ENCODE data around the gene P3H2.
"Not testable (repeated sequence)": the region's sequence is repeated elsewhere in the genome, so short reads cannot be mapped to it uniquely, and the experiment has no call there.

Gene P3H2

DNA sequence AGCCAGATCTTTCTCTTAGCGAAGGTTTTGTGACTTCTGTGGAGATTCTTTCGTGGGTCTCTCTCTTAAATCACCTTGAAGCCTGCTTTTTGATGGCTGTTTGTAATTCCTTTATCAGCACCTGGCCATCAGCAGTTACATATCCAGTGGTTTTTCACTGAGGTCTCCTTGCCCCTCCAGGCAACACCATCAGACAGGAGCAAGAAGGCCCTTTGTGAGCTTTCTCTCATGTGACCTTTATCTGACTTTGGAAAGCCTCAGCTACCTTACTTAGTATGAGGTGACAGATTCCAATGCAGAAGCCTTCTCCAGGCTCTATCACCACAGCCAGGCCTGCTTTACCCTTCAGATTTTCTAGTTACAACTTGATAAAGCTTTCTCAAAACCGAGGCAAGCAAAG is 30.0 kb upstream of the P3H2 start:
- Histone ChIP-seq H3K27ac (ENCODE audit: low read length) (no peak overlapping the region), H3K4me3 (ENCODE audit: low read length) (peak overlapping the region; percentile 46), H3K4me1 (ENCODE audit: control insufficient read depth, low read depth, low read length) (peaks cover 29% of the 10 kb centered on the region), H3K36me3 (ENCODE audit: control insufficient read depth, low read depth, low read length) (peaks cover 45% of the 10 kb centered on the region), H3K9me3 (ENCODE audit: control insufficient read depth, low read depth, low read length) (no peaks in the 10 kb centered on the region), H3K27me3 (ENCODE audit: control insufficient read depth, insufficient read depth, low read length) (no peaks in the 10 kb centered on the region), H3K9ac (ENCODE audit: low read length) (peak overlapping the region; percentile 32)

DNA sequence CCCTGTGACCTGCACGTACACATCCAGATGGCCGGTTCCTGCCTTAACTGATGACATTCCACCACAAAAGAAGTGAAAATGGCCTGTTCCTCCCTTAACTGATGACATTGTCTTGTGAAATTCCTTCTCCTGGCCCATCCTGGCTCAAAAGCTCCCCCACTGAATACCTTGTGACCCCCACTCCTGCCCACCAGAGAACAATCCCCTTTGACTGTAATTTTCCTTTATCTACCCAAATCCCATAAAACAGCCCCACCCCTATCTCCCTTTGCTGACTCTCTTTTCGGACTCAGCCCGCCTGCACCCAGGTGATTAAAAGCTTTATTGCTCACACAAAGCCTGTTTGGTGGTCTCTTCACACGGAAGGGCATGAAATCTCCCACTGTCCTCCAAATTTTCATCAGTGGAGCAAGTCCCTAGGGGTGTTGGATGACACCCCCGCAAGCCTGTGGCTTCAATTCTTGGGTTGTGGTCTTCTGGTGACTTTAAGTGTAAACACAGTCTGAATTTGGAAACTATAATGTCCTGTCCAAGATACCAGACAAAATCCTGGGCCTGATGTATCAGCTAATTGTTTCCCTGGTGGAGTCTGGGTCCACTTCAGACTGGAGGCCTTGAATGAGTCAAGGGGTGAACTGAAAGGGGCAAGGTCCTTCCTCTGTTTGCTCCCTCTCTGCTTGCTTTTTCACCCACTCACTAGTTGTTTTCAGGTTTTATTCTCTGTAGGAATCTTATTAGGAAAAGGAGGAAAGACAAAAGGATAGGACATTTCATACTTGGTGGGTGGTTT is 29.3 kb upstream of the P3H2 start:
- Histone ChIP-seq H3K4me3 (ENCODE audit: low read length) (peak overlapping the region; percentile 46), H3K36me3 (ENCODE audit: control insufficient read depth, low read depth, low read length) (peaks cover 45% of the 10 kb centered on the region)
- not testable (repeated sequence) for H3K27ac ChIP-seq (ENCODE audit: low read length)

DNA sequence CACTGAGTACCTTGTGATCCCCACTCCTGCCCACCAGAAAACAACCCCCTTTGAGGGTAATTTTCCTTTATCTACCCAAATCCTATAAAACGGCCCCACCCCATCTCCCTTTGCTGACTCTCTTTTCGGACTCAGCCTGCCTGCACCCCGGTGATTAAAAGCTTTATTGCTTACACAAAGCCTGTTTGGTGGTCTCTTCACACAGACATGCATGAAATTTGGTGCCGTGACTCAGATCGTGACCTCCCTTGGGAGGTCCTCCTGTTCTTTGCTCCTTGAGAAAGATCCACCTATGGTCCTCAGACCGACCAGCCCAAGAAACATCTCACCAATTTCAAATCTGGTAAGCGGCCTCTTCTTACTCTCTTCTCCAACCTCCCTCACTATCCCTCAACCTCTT is 24.1 kb upstream of the P3H2 start:
- peak overlapping the region; percentile 88 for H3K9ac ChIP-seq (ENCODE audit: low read length)
- not testable (repeated sequence) for H3K36me3 ChIP-seq (ENCODE audit: control insufficient read depth, low read depth, low read length); H3K27me3 ChIP-seq (ENCODE audit: control insufficient read depth, insufficient read depth, low read length); H3K9me3 ChIP-seq (ENCODE audit: control insufficient read depth, low read depth, low read length)
- H3K27ac ChIP-seq (ENCODE audit: low read length): peak overlapping the region; percentile 79
- H3K4me1 ChIP-seq (ENCODE audit: control insufficient read depth, low read depth, low read length): peaks cover 14% of the 10 kb centered on the region
- peak overlapping the region; percentile 83 for H3K4me3 ChIP-seq (ENCODE audit: low read length)

More for the DNA sequence above, 29.3 kb upstream of the P3H2 start:
- H3K9me3 ChIP-seq (ENCODE audit: control insufficient read depth, low read depth, low read length); H3K27me3 ChIP-seq (ENCODE audit: control insufficient read depth, insufficient read depth, low read length): not testable (repeated sequence)
- Histone ChIP-seq H3K9ac (ENCODE audit: low read length) (peak overlapping the region; percentile 32), H3K4me1 (ENCODE audit: control insufficient read depth, low read depth, low read length) (peaks cover 29% of the 10 kb centered on the region)

DNA sequence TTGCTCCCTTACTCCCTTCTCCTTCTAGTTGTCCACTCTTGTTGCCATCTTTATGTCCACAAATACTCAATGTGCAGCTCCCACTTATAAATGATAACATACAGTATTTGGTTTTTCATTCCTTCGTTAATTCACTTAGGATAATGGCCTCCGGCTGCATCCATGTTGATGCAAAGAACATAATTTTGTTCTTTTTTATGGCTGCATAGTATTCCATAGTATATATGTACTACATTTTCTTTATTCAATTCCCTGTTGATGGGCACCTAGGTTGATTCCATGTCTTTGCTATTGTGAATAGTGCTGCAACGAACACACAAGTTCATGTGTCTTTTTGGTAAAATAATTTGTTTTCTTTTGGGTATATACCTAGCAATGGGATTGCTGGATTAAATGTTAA is 21.3 kb upstream of the P3H2 start:
- Histone ChIP-seq H3K9me3 (ENCODE audit: control insufficient read depth, low read depth, low read length) (no peaks in the 10 kb centered on the region), H3K4me3 (ENCODE audit: low read length) (no peak overlapping the region), H3K36me3 (ENCODE audit: control insufficient read depth, low read depth, low read length) (no peaks in the 10 kb centered on the region), H3K9ac (ENCODE audit: low read length) (no peak overlapping the region), H3K27me3 (ENCODE audit: control insufficient read depth, insufficient read depth, low read length) (no peaks in the 10 kb centered on the region), H3K4me1 (ENCODE audit: control insufficient read depth, low read depth, low read length) (peaks cover 17% of the 10 kb centered on the region), H3K27ac (ENCODE audit: low read length) (no peak overlapping the region)

DNA sequence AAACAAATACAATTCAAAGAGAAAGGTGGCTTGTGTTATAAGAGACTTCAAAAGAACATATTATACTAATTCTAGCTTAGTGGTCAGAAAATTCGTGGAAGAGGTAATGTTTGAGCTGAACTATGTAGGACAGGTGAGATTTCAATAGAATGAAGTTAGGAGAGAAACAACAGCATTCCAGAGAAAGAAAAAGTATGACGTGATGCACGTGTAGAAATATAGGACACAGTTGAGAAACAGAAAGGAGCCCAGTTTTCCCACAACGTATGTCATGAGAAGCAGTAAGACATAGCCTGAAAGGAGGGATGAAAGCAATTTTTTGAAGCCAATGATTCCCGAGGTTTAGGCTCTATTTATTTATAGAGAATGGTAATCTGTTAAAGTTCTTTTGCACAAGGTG is 18.7 kb upstream of the P3H2 start:
- H3K27ac ChIP-seq (ENCODE audit: low read length): no peak overlapping the region
- H3K9me3 ChIP-seq (ENCODE audit: control insufficient read depth, low read depth, low read length): no peaks in the 10 kb centered on the region
- H3K9ac ChIP-seq (ENCODE audit: low read length): no peak overlapping the region
- H3K4me1 ChIP-seq (ENCODE audit: control insufficient read depth, low read depth, low read length): peaks cover 16% of the 10 kb centered on the region
- H3K36me3 ChIP-seq (ENCODE audit: control insufficient read depth, low read depth, low read length): no peaks in the 10 kb centered on the region
- H3K4me3 ChIP-seq (ENCODE audit: low read length): no peak overlapping the region
- no peaks in the 10 kb centered on the region for H3K27me3 ChIP-seq (ENCODE audit: control insufficient read depth, insufficient read depth, low read length)

DNA sequence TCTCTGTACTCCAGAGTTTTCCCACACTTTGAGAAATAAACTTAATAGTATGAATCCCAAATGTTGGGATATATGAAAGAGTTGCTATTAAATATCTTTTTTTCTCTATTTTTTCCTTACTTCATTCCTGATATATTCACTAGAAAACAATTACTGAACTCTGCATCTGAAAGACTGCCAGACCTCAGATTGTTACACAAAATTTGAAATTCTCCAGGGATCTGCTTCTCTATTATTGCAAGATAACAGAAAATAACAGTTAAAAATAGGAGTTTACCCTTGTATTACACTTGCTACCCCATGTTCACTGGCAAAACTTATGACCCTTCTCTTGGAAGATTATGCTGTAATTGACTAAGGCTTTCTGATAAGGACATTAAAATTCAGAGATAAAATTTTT is 11.7 kb upstream of the P3H2 start:
- Histone ChIP-seq H3K27me3 (ENCODE audit: control insufficient read depth, insufficient read depth, low read length) (no peaks in the 10 kb centered on the region), H3K9ac (ENCODE audit: low read length) (no peak overlapping the region), H3K4me3 (ENCODE audit: low read length) (no peak overlapping the region), H3K36me3 (ENCODE audit: control insufficient read depth, low read depth, low read length) (no peaks in the 10 kb centered on the region), H3K27ac (ENCODE audit: low read length) (no peak overlapping the region), H3K4me1 (ENCODE audit: control insufficient read depth, low read depth, low read length) (peaks cover 22% of the 10 kb centered on the region), H3K9me3 (ENCODE audit: control insufficient read depth, low read depth, low read length) (no peaks in the 10 kb centered on the region)

DNA sequence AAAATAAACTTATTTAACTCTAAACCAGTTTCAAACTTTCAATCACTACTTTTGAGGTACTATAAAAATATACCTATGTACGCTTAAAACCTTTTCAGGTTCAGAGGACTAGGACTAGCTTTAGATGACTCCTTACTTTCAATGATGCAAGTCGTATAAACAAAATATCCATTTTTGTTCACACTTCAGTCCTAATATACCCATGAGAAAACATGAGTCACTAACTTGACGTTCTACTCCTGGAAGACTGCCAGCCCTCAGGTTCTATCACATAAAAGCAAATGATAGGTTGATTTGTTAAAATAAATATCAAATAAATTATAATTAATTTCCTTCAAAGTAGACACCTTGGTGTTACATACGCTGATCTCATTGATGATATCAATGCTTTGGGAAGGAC is 10.6 kb upstream of the P3H2 start:
- Histone ChIP-seq H3K9ac (ENCODE audit: low read length) (no peak overlapping the region), H3K27me3 (ENCODE audit: control insufficient read depth, insufficient read depth, low read length) (no peaks in the 10 kb centered on the region), H3K36me3 (ENCODE audit: control insufficient read depth, low read depth, low read length) (no peaks in the 10 kb centered on the region), H3K4me3 (ENCODE audit: low read length) (no peak overlapping the region), H3K27ac (ENCODE audit: low read length) (no peak overlapping the region), H3K9me3 (ENCODE audit: control insufficient read depth, low read depth, low read length) (no peaks in the 10 kb centered on the region), H3K4me1 (ENCODE audit: control insufficient read depth, low read depth, low read length) (peaks cover 22% of the 10 kb centered on the region)

DNA sequence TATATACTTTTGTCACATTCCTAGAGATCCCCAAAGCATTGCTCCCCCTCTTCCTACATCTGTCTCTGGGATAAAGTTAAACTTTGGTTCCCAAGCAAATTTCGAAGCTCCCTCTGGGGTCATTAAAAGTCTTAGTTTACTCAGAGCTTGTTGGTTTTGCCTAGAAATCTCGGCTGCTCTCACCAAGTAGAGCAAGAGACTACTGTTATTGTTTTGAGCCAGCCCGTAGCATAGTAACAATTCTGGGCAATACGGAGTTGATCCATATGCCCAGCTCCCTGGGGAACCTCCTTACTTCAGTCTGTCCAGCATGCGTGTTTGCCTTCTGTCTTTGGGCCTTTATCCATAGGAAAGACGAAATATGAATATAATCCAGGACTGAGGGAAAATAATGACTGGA is 10.0 kb upstream of the P3H2 start:
- Histone ChIP-seq H3K27me3 (ENCODE audit: control insufficient read depth, insufficient read depth, low read length) (no peaks in the 10 kb centered on the region), H3K4me3 (ENCODE audit: low read length) (no peak overlapping the region), H3K9ac (ENCODE audit: low read length) (no peak overlapping the region), H3K27ac (ENCODE audit: low read length) (no peak overlapping the region), H3K9me3 (ENCODE audit: control insufficient read depth, low read depth, low read length) (no peaks in the 10 kb centered on the region), H3K4me1 (ENCODE audit: control insufficient read depth, low read depth, low read length) (peaks cover 22% of the 10 kb centered on the region), H3K36me3 (ENCODE audit: control insufficient read depth, low read depth, low read length) (no peaks in the 10 kb centered on the region)

DNA sequence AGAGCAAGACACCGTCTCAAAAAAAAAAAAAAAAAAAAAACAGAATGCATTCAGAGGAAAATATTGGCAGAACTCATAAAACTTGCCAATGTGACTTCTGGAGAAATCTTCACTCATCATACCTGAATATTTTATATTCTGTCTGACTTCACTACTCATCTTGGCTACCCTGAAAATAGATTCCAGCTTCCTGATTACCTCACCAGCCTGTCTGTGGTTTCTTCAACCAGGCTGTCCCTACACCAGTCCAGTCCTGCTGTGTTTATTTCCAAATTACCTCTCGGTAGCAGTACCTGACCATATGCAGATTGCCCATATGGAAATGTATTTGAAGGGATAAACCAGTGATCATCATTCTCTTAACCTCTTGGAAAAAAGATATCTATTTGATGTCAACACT is 9.3 kb upstream of the P3H2 start:
- Histone ChIP-seq H3K9me3 (ENCODE audit: control insufficient read depth, low read depth, low read length) (no peaks in the 10 kb centered on the region), H3K4me3 (ENCODE audit: low read length) (no peak overlapping the region), H3K36me3 (ENCODE audit: control insufficient read depth, low read depth, low read length) (no peaks in the 10 kb centered on the region), H3K9ac (ENCODE audit: low read length) (no peak overlapping the region), H3K27ac (ENCODE audit: low read length) (no peak overlapping the region), H3K27me3 (ENCODE audit: control insufficient read depth, insufficient read depth, low read length) (no peaks in the 10 kb centered on the region), H3K4me1 (ENCODE audit: control insufficient read depth, low read depth, low read length) (peaks cover 22% of the 10 kb centered on the region)

DNA sequence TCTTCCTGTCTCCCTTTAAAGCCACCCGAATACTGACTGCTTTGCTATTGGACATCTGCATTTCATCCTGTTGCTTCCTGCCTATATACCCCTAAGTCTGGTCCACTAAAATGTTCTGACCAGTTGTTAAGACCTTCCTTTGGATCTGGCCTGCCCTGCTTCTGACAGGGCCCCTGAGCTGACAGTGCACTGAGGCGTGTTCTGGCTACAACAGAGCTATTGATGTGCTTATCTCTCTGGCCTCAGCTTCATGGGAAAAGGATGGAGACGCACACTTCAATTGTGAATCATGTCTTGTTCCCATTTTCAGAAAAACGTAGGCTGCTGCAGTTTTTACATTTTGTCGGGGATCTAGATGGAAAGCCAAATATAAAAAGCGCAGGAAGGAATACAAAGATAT is 7.1 kb upstream of the P3H2 start:
- no peak overlapping the region for H3K27ac ChIP-seq (ENCODE audit: low read length)

DNA sequence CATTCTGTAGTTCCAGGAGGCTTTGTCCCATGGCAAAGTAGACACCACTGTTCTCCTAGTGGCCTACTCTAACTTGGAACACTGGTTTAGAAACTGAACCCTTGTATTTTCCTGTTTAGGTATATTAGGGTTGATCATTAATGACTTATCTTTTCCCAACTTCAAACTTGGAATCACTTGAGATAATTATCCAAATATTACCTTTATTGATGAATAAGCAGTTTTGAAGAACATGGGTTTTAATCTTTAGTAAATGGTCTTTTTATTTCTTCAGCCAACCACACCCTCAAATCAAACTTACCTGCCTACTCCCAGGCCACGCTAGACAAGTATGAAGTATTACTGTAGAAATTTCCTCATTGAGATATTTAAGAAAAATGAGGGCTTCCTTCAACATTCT is 6.5 kb upstream of the P3H2 start:
- Histone ChIP-seq H3K9ac (ENCODE audit: low read length) (no peak overlapping the region), H3K27me3 (ENCODE audit: control insufficient read depth, insufficient read depth, low read length) (peaks cover 4% of the 10 kb centered on the region), H3K4me1 (ENCODE audit: control insufficient read depth, low read depth, low read length) (peaks cover 10% of the 10 kb centered on the region), H3K4me3 (ENCODE audit: low read length) (no peak overlapping the region), H3K36me3 (ENCODE audit: control insufficient read depth, low read depth, low read length) (no peaks in the 10 kb centered on the region), H3K9me3 (ENCODE audit: control insufficient read depth, low read depth, low read length) (no peaks in the 10 kb centered on the region), H3K27ac (ENCODE audit: low read length) (no peak overlapping the region)

More for the DNA sequence above, 7.1 kb upstream of the P3H2 start:
- Histone ChIP-seq H3K4me3 (ENCODE audit: low read length) (no peak overlapping the region), H3K36me3 (ENCODE audit: control insufficient read depth, low read depth, low read length) (no peaks in the 10 kb centered on the region), H3K9ac (ENCODE audit: low read length) (no peak overlapping the region), H3K4me1 (ENCODE audit: control insufficient read depth, low read depth, low read length) (peaks cover 13% of the 10 kb centered on the region), H3K9me3 (ENCODE audit: control insufficient read depth, low read depth, low read length) (no peaks in the 10 kb centered on the region), H3K27me3 (ENCODE audit: control insufficient read depth, insufficient read depth, low read length) (no peaks in the 10 kb centered on the region)

DNA sequence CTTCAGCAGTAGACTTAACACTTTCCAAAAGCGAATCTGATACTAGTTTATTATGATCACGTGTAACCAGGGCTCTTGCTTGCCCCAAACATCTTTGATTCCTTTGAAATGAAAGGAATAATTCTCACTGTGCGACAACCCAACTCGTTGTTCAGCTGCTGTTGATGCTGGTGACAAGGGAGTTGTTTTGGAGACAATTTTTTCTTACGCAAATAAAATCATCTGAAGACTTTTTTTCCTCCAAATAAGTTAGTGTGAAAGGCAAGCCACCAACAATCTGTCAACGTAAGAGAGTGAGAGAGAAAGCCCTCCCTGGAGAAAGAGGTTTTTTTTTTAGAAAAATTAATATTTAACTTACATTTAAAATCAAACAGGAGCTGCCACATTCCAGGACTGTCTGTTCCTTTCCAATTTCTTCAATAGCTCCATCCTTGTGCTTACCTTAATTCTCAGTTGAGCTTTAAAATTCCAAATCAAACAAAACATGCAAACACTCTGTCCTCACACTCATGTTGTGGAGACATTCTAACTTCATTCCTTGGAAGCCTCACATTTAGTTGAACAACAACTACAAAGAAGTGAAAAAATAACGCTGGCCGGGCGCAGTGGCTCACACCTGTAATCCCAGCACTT is 4.9 kb upstream of the P3H2 start:
- Histone ChIP-seq H3K27ac (ENCODE audit: low read length) (no peak overlapping the region), H3K4me3 (ENCODE audit: low read length) (no peak overlapping the region), H3K9ac (ENCODE audit: low read length) (no peak overlapping the region), H3K4me1 (ENCODE audit: control insufficient read depth, low read depth, low read length) (peaks cover 5% of the 10 kb centered on the region), H3K9me3 (ENCODE audit: control insufficient read depth, low read depth, low read length) (no peaks in the 10 kb centered on the region), H3K36me3 (ENCODE audit: control insufficient read depth, low read depth, low read length) (no peaks in the 10 kb centered on the region), H3K27me3 (ENCODE audit: control insufficient read depth, insufficient read depth, low read length) (peaks cover 13% of the 10 kb centered on the region)

Measured in iPS-18a (cell line).